ENCODE measurements around the gene CYSLTR2. TPM values are rescaled to one million over a fixed set of nuclear protein-coding genes. Genes with fewer than 3 reads are reported as not detected.
A peak's percentile ranks its signal among the peaks of the same experiment; 100 is the strongest.

Gene CYSLTR2
- total and polyA plus RNA-seq, 3 donors from 2014 or later: 0.31 to 0.76 (median 0.62) TPM

- no peaks in the 10 kb centered on the region for H3K9me3 ChIP-seq
- intact Hi-C loops (cut with DNase I; ENCODE audit: low total_unique reads): no loop called here
- H3K27me3 ChIP-seq: no peaks in the 10 kb centered on the region
- H3K27ac ChIP-seq: no peak overlapping the region
- TF ChIP-seq CTCF (IDR thresholded peaks at IDR 0.05) (no peak), POLR2A (IDR thresholded peaks at IDR 0.05) (no peak)
- no peaks in the 10 kb centered on the region for H3K36me3 ChIP-seq (ENCODE audit: low read depth, missing control alignments)
- no peak overlapping the region for H3K4me3 ChIP-seq
- 94 to 100% methylated on average over 1 of the region's 1 CpG for WGBS, 2 donors
- peaks cover 10% of the 10 kb centered on the region for H3K4me1 ChIP-seq
- no peak for DNase-seq
Observed at GRCh38 chr13:48737689-48738088, 84.0 kb downstream of the CYSLTR2 start.

GRCh38 chr13:48738311-48738710 is 84.6 kb downstream of the CYSLTR2 start:
- TF ChIP-seq CTCF (IDR thresholded peaks at IDR 0.05) (no peak), POLR2A (IDR thresholded peaks at IDR 0.05) (no peak)
- Histone ChIP-seq H3K4me1 (peaks cover 10% of the 10 kb centered on the region), H3K27me3 (no peaks in the 10 kb centered on the region), H3K4me3 (no peak overlapping the region), H3K36me3 (ENCODE audit: low read depth, missing control alignments) (no peaks in the 10 kb centered on the region), H3K27ac (no peak overlapping the region), H3K9me3 (no peaks in the 10 kb centered on the region)
- intact Hi-C loops (cut with DNase I; ENCODE audit: low total_unique reads): no loop called here
- DNase-seq: peak; percentile 19
- WGBS, 2 donors: 42 to 45% methylated on average over 5 to 6 of the region's 6 CpGs

GRCh38 chr13:48739386-48739964 is 85.7 kb downstream of the CYSLTR2 start:
- H3K36me3 ChIP-seq (ENCODE audit: low read depth, missing control alignments): no peaks in the 10 kb centered on the region
- peaks cover 10% of the 10 kb centered on the region for H3K4me1 ChIP-seq
- H3K27ac ChIP-seq: no peak overlapping the region
- 44 to 52% methylated on average over 9 of the region's 9 CpGs for WGBS, 2 donors
- intact Hi-C loops (cut with DNase I; ENCODE audit: low total_unique reads): no loop called here
- no peak for TF ChIP-seq CTCF (IDR thresholded peaks at IDR 0.05)
- no peak for TF ChIP-seq POLR2A (IDR thresholded peaks at IDR 0.05)
- no peaks in the 10 kb centered on the region for H3K9me3 ChIP-seq
- no peaks in the 10 kb centered on the region for H3K27me3 ChIP-seq
- peak; percentile 40 for DNase-seq
- H3K4me3 ChIP-seq: no peak overlapping the region

GRCh38 chr13:48741377-48741776 is 87.6 kb downstream of the CYSLTR2 start:
- H3K9me3 ChIP-seq: no peaks in the 10 kb centered on the region
- no peak for TF ChIP-seq CTCF (IDR thresholded peaks at IDR 0.05)
- TF ChIP-seq POLR2A (IDR thresholded peaks at IDR 0.05): no peak
- intact Hi-C loops (cut with DNase I; ENCODE audit: low total_unique reads): no loop called here

GRCh38 chr13:48746821-48747220 is 93.1 kb downstream of the CYSLTR2 start:
- H3K36me3 ChIP-seq (ENCODE audit: low read depth, missing control alignments): no peaks in the 10 kb centered on the region
- no peak overlapping the region for H3K4me3 ChIP-seq
- no peak for TF ChIP-seq CTCF (IDR thresholded peaks at IDR 0.05)
- TF ChIP-seq POLR2A (IDR thresholded peaks at IDR 0.05): no peak
- no peaks in the 10 kb centered on the region for H3K27me3 ChIP-seq
- 26 to 68% methylated on average over 1 of the region's 1 CpG for WGBS, 2 donors
- intact Hi-C loops (cut with DNase I; ENCODE audit: low total_unique reads): no loop called here
- H3K9me3 ChIP-seq: no peaks in the 10 kb centered on the region
- DNase-seq: no peak
- H3K4me1 ChIP-seq: peaks cover 12% of the 10 kb centered on the region
- no peak overlapping the region for H3K27ac ChIP-seq

More at GRCh38 chr13:48741377-48741776, 87.6 kb downstream of the CYSLTR2 start:
- no peaks in the 10 kb centered on the region for H3K27me3 ChIP-seq
- H3K27ac ChIP-seq: no peak overlapping the region
- H3K4me1 ChIP-seq: peaks cover 10% of the 10 kb centered on the region
- WGBS, 2 donors: 66 to 72% methylated on average over 2 of the region's 2 CpGs
- DNase-seq: no peak
- no peaks in the 10 kb centered on the region for H3K36me3 ChIP-seq (ENCODE audit: low read depth, missing control alignments)
- H3K4me3 ChIP-seq: no peak overlapping the region
